Measurements from ENCODE around the gene PACRG. TPM values are rescaled to one million over a fixed set of nuclear protein-coding genes. Genes with fewer than 3 reads are reported as not detected.

The PACRG gene
- total and polyA plus RNA-seq, 2 of the 13 experiments (the other 11 are each of a cell fraction or from before 2014, with no cell fraction given): 0.13 TPM; not detected in 1

- H3K36me3 ChIP-seq (replicated peaks in 1 of 2; ENCODE audit: control insufficient read depth in 1 of 2, insufficient read depth in 2 of 2, low read length in 2 of 2): no peaks in the 10 kb centered on the region
- ATAC-seq (no peak), FAIRE-seq (no peak), DNase-seq (ENCODE audit: low spot score) (no peak)
- H3K9me3 ChIP-seq (ENCODE audit: low read length): no peaks in the 10 kb centered on the region
- in situ Hi-C loops (cut with HindIII; ENCODE audit: extremely low pct_ligation_motif_present, low pct_unique_long_range_greater_than_20kb) (no loop called here), intact Hi-C loops (cut with micrococcal nuclease; ENCODE audit: unreplicated experiment) (no loop called here)
- H3K27ac ChIP-seq (ENCODE audit: extremely low read length, insufficient read depth, low read length): no peak overlapping the region
- BruUV-seq (replicated peaks): no TSS peak
- WGBS (ENCODE audit: low lambda C conversion rate): 40% methylated on average over 8 of the region's 8 CpGs
- H3K4me2 ChIP-seq (ENCODE audit: low read depth, low read length): no peak overlapping the region
- H3K4me1 ChIP-seq (ENCODE audit: insufficient read depth, low read length): no peaks in the 10 kb centered on the region
- ChIA-PET POLR2A (no interaction called here), CTCF (ENCODE audit: low intra/inter-chr PET ratio, low total read pairs) (no interaction called here)
- no peaks in the 10 kb centered on the region for H3K79me2 ChIP-seq (ENCODE audit: insufficient read depth, low read length)
- no peak overlapping the region for H2AFZ ChIP-seq (ENCODE audit: low read length)
- H4K20me1 ChIP-seq (ENCODE audit: insufficient read depth, low read length): no peaks in the 10 kb centered on the region
- no peak for TF ChIP-seq FOXK1 (CRISPR knock-in tag; IDR thresholded peaks at IDR 0.05; ENCODE audit: borderline replicate concordance, low read depth)
- no peak for TF ChIP-seq ZNF570 (CRISPR knock-in tag; IDR thresholded peaks at IDR 0.05; ENCODE audit: borderline replicate concordance)
- no peak for TF ChIP-seq ZNF740 (CRISPR knock-in tag; IDR thresholded peaks at IDR 0.05)
- no peak for TF ChIP-seq ZC3H13 (CRISPR knock-in tag; IDR thresholded peaks at IDR 0.05)
- TF ChIP-seq TEF (CRISPR knock-in tag; IDR thresholded peaks at IDR 0.05): no peak
- no peak for TF ChIP-seq RAD51 (IDR thresholded peaks at IDR 0.05; ENCODE audit: borderline replicate concordance)
- TF ChIP-seq MXD4 (CRISPR knock-in tag; IDR thresholded peaks at IDR 0.05): no peak
- no peak for TF ChIP-seq SMARCE1 (IDR thresholded peaks at IDR 0.05; ENCODE audit: borderline replicate concordance)
- no peak for TF ChIP-seq ZBTB49 (CRISPR knock-in tag; IDR thresholded peaks at IDR 0.05; ENCODE audit: borderline replicate concordance)
- TF ChIP-seq RFX3 (CRISPR knock-in tag; IDR thresholded peaks at IDR 0.05): no peak
- no peak for TF ChIP-seq TAF1 (CRISPR knock-in tag; IDR thresholded peaks at IDR 0.05)
- TF ChIP-seq ZBTB1 (CRISPR knock-in tag; IDR thresholded peaks at IDR 0.05; ENCODE audit: borderline replicate concordance): no peak
- TF ChIP-seq IRX3 (CRISPR knock-in tag; IDR thresholded peaks at IDR 0.05; ENCODE audit: borderline replicate concordance, low read depth): no peak
- TF ChIP-seq GATA4 (IDR thresholded peaks at IDR 0.05; ENCODE audit: borderline replicate concordance, low read depth): no peak
- no peak for TF ChIP-seq ZNF331 (CRISPR knock-in tag; IDR thresholded peaks at IDR 0.05)
- no peak for TF ChIP-seq BRD4 (CRISPR knock-in tag; IDR thresholded peaks at IDR 0.05)
- no peak for TF ChIP-seq ONECUT2 (CRISPR knock-in tag; IDR thresholded peaks at IDR 0.05)
- TF ChIP-seq SKIL (CRISPR knock-in tag; IDR thresholded peaks at IDR 0.05; ENCODE audit: borderline replicate concordance): no peak
- no peak for TF ChIP-seq POLR2AphosphoS2 (IDR thresholded peaks at IDR 0.05; ENCODE audit: low read depth, low read length)
- H3K9ac ChIP-seq (ENCODE audit: insufficient read depth, low read depth, low read length): no peak overlapping the region
- no peak overlapping the region for H3K4me3 ChIP-seq (replicated peaks in 1 of 3; ENCODE audit: insufficient read depth in 1 of 3, low read depth in 2 of 3, low read length in 3 of 3)
- H3K27me3 ChIP-seq (ENCODE audit: control insufficient read depth in 1 of 2, insufficient read depth in 2 of 2, low read length in 2 of 2): no peaks in the 10 kb centered on the region
Observed at GRCh38 chr6:162898011-162898410, 170.2 kb downstream of the PACRG start.
